RWPE2 (cell line): ENCODE measurements around the gene IDH3G.
"Not testable (repeated sequence)": the region's sequence is repeated elsewhere in the genome, so short reads cannot be mapped to it uniquely, and the experiment has no call there.

Experiments
- ATAC-seq: fragments of 200-7000 bp; cut with Tn5 transposase; 3 replicates; pipeline ENCODE4 v1.9.1; 2021; ENCODE audit warnings: low read depth
- DNase-seq: peaks from one replicate; pipeline ENCODE4 v3.0.0-alpha.2; 2020; ENCODE audit warnings: low spot score
- H3K27ac ChIP-seq: fragments of 450-650 bp; 2 replicates; pipeline ENCODE4 v1.5.1; 2017; ENCODE audit warnings: mild to moderate bottlenecking; ENCODE audit not compliant: poor library complexity, severe bottlenecking
- H3K27me3 ChIP-seq: fragments of 250-450 bp; sonication (Bioruptor Pico); 2 replicates; pipeline ENCODE4 v1.5.1; 2021; ENCODE audit warnings: mild to moderate bottlenecking, moderate library complexity; ENCODE audit not compliant: insufficient read depth, poor library complexity, severe bottlenecking
- H3K36me3 ChIP-seq: fragments of 250-450 bp; sonication (Bioruptor Pico); 2 replicates; pipeline ENCODE4 v1.5.1; 2020; ENCODE audit warnings: low read depth, mild to moderate bottlenecking, moderate library complexity
- H3K4me1 ChIP-seq: fragments of 250-450 bp; sonication (Bioruptor Pico); 2 replicates; pipeline ENCODE4 v1.5.1; 2021; ENCODE audit warnings: mild to moderate bottlenecking, moderate library complexity; ENCODE audit not compliant: insufficient read depth, poor library complexity, severe bottlenecking
- H3K4me3 ChIP-seq: fragments of 250-450 bp; sonication (Bioruptor Pico); 2 replicates; pipeline ENCODE4 v1.5.1; 2021; ENCODE audit warnings: mild to moderate bottlenecking, moderate library complexity; ENCODE audit not compliant: severe bottlenecking
- H3K9me3 ChIP-seq: fragments of 250-450 bp; sonication (Bioruptor Pico); 2 replicates; pipeline ENCODE4 v1.5.1; 2021; ENCODE audit warnings: mild to moderate bottlenecking, moderate library complexity; ENCODE audit not compliant: severe bottlenecking
- TF ChIP-seq, protein P1 (sequence below): fragments of 450-650 bp; IDR thresholded peaks from one replicate; pipeline ENCODE4 v1.5.1; 2017; ENCODE audit warnings: mild to moderate bottlenecking, moderate library complexity; ENCODE audit not compliant: poor library complexity, severe bottlenecking

The IDH3G gene

GRCh38 chrX:153746359-153746758 is 47.8 kb downstream of the IDH3G start:
- Histone ChIP-seq H3K27ac (no peak overlapping the region), H3K9me3 (no peaks in the 10 kb centered on the region), H3K4me3 (no peak overlapping the region), H3K4me1 (no peaks in the 10 kb centered on the region), H3K36me3 (no peaks in the 10 kb centered on the region), H3K27me3 (no peaks in the 10 kb centered on the region)
- DNase-seq, result no peak
- TF ChIP-seq, protein P1, sequence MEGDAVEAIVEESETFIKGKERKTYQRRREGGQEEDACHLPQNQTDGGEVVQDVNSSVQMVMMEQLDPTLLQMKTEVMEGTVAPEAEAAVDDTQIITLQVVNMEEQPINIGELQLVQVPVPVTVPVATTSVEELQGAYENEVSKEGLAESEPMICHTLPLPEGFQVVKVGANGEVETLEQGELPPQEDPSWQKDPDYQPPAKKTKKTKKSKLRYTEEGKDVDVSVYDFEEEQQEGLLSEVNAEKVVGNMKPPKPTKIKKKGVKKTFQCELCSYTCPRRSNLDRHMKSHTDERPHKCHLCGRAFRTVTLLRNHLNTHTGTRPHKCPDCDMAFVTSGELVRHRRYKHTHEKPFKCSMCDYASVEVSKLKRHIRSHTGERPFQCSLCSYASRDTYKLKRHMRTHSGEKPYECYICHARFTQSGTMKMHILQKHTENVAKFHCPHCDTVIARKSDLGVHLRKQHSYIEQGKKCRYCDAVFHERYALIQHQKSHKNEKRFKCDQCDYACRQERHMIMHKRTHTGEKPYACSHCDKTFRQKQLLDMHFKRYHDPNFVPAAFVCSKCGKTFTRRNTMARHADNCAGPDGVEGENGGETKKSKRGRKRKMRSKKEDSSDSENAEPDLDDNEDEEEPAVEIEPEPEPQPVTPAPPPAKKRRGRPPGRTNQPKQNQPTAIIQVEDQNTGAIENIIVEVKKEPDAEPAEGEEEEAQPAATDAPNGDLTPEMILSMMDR, result no peak
- ATAC-seq, result no peak

DNA sequence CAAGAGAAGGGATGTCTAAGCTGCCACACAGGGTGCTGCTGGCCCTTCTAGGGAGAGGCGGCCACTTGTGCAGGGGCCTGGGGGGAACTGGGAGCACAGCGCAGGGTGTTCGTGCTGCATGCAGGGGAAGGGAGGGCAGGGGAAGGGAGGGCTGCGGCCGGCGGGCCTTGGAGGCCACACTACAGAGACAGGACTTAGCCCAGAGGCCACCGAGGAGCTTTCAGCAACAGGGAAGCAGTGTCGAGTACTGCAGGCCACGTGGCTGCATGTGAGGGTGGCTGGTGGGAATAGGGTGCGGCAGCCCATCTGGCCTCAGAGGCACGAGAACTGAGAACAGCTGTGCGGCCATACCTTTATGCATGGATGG is 49.1 kb downstream of the IDH3G start:
- H3K36me3 ChIP-seq, ATAC-seq, H3K4me3 ChIP-seq, H3K27ac ChIP-seq, DNase-seq, H3K27me3 ChIP-seq, H3K4me1 ChIP-seq, H3K9me3 ChIP-seq: not testable (repeated sequence)

DNA sequence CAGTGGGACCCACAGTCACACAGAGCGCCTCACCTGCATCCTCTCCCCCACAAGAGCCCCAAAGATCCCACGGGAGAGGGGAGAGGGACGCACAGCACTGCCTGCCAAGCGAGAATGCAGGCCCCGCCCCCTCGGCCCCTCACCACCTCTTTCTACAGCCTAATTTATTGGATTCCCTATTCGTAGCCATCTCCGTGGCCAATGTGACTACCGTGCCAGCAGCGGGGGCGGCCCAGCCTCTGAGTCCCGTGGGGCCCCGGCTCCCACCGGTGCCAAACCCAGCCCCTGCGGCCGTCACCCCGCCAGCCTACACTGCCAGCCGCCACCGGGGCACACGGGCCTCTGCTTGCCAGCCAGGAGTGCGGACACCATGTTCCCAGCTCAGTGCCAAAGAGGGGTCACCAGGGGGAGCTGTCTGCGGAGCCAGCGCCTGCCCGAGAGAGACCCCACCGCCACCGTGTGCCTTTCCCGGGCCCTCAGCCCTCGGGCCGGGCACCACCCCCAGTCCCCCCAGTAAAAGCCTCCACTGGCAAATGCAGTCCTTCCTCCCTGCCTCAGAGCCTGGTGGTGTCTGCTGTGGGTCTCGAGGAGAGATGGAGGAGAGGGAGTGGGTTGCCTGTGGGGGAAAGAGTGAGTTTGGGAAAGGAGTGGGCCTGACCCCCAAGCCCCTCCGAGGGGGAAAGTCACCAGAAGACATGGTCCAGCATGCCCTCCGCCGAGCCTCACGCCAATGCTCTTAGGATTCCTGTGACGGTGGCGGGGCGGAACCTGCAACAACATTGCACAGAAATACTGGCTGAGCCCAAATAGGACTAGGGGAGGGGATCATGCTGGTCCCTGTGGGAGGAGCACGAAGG is 49.7 kb downstream of the IDH3G start:
- no peak overlapping the region for H3K27ac ChIP-seq
- no peaks in the 10 kb centered on the region for H3K36me3 ChIP-seq
- no peaks in the 10 kb centered on the region for H3K27me3 ChIP-seq
- ATAC-seq (no peak), DNase-seq (no peak)
- no peaks in the 10 kb centered on the region for H3K9me3 ChIP-seq
- no peak overlapping the region for H3K4me3 ChIP-seq
- no peaks in the 10 kb centered on the region for H3K4me1 ChIP-seq
- TF ChIP-seq, protein P1, result no peak

GRCh38 chrX:153743468-153744209 is 50.5 kb downstream of the IDH3G start:
- not testable (repeated sequence) for H3K9me3 ChIP-seq, H3K4me1 ChIP-seq, H3K27me3 ChIP-seq, H3K27ac ChIP-seq, H3K4me3 ChIP-seq, H3K36me3 ChIP-seq, ATAC-seq, DNase-seq

DNA sequence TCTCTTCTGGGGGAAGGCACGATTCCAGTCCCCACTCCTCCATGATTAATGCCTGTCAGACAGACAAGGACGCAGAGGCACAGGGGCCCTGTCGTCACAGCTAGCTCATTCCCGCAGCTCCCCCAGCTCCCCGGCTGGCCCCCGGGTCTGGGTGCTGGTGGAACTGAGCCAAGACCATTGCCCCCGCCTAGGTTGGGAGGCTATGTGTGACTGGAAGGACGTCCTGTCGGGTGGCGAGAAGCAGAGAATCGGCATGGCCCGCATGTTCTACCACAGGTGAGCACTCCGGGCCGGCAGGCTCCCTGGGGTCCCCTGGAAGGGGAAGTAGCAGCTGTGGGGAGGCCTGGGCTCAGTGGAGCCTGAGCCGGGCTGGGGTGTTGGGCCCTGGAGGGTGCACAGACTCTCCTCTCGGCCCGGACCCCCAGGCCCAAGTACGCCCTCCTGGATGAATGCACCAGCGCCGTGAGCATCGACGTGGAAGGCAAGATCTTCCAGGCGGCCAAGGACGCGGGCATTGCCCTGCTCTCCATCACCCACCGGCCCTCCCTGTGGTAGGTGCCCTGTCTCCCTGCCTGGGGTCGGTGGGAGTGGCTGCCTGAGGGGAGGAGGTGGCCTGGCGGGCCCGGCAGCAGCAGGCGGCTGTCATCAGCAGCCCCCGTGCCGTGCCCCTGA is 51.2 kb downstream of the IDH3G start:
- not testable (repeated sequence) for H3K4me3 ChIP-seq, H3K27me3 ChIP-seq, H3K27ac ChIP-seq, ATAC-seq, H3K4me1 ChIP-seq, H3K9me3 ChIP-seq, DNase-seq, H3K36me3 ChIP-seq

GRCh38 chrX:153742111-153742510 is 52.1 kb downstream of the IDH3G start:
- not testable (repeated sequence) for ATAC-seq, H3K27ac ChIP-seq, H3K36me3 ChIP-seq, H3K4me1 ChIP-seq, DNase-seq, H3K9me3 ChIP-seq, H3K27me3 ChIP-seq, H3K4me3 ChIP-seq
